GM21723 (cell line): Measurements from ENCODE around the gene COL18A1.

ENCODE experiments used
- ATAC-seq: cut with Tn5 transposase; IDR thresholded peaks from one replicate; pipeline ENCODE4 v1.9.1; 2021; ENCODE audit warnings: mild to moderate bottlenecking, moderate library complexity; ENCODE audit not compliant: unreplicated experiment

The COL18A1 gene

DNA sequence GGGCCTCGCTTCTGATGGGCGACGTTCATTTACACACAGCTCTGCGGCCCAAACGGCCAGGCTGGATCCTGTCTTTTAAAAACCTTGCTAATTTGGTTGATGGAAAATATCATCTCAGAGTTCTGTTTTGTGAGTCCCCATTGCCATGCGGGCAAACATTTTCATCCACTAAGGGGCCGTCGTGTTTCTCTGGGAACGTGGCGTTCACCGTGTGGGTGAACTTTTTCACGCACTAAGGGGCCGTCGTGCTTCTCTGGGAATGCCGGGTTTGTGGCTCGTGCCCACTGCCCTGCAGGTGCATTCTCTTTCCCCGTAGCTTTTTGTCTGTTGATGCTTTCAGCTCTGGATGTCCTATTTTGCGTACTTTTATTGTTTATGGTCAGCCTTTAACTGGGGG, 6.8 kb downstream of the COL18A1 start:
- ATAC-seq, result no peak

- no peak for ATAC-seq
Measured at GRCh38 chr21:45412491-45412890, 7.5 kb downstream of the COL18A1 start.

- ATAC-seq, result no peak
Measured at GRCh38 chr21:45412909-45413611, 8.1 kb downstream of the COL18A1 start.

GRCh38 chr21:45413922-45414321, 9.0 kb downstream of the COL18A1 start:
- no peak for ATAC-seq

- no peak for ATAC-seq
Measured at GRCh38 chr21:45414396-45415187, 9.6 kb downstream of the COL18A1 start.

DNA sequence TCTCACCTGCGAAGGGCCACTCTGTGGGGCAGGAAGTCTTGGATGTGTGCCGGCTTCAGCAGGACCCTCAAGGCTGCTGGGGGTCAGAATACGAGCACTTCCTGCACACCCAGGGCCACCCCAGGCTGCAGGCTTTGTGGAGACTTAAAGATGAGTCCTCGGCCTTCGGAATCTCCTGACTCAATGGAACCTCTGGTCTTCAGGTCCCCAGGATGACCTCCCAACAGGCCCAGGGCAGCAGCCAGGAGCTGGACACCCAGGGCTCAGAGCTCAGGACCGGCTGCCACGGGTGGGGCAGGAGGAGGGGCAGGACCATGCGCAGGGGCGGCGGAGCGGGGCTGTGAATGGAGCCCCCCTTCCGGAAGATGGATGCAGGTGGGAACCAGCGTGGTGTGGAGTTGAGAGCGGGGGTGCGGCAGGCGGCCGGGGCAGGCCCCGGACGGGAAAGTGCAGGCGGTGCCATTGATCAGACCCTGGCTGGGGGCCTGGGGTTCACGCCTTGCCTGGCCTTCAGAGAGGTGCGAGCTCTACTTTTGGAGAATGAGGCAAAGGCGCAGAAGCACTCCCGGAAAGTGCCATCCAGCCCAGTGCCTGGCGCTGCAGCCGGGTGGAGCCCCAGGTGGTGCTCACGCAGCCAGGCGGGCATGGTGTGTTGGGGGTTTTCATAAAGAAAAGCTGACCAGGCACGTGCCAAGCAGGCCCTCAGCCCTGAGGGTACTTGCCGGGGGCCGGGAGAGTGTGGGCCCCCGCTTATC, 10.4 kb downstream of the COL18A1 start:
- no peak for ATAC-seq

DNA sequence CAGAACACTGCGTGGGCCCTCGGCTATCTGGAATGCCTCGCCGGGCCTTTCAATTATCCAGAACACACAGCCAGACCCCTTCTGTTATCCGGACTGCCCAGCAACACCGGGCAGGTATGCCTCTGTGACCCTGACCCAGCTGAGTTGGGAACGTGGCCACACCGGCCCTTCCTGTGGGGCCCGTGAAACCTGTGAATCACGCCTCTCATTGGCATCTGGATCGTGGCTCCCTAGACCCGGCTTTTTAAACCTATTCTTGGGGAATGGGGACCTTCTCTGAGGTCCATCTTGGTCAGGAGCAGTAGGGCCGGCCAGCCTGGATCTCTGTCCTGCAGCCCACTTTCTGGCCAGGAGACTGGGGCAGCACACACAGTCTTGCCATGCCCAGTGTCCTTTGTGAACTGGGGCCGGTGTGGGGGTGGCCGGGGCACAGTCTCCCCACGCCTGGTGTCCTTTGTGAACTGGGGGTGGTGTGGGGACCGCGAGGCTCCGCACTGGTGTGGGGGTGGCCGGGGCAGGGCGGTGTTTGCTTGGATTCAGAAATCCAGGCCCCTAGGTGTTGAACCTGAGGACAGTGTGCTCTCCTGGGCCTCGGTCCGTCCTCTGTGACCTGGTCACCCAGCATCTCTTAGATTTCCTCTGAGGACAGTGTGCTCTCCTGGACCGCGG, 11.1 kb downstream of the COL18A1 start:
- ATAC-seq, result no peak

GRCh38 chr21:45416620-45417019, 11.7 kb downstream of the COL18A1 start:
- no peak for ATAC-seq

GRCh38 chr21:45417256-45417950, 12.4 kb downstream of the COL18A1 start:
- no peak for ATAC-seq

- ATAC-seq, result no peak
Measured at GRCh38 chr21:45417951-45418300, 13.0 kb downstream of the COL18A1 start.

GRCh38 chr21:45418301-45419071, 13.5 kb downstream of the COL18A1 start:
- no peak for ATAC-seq

DNA sequence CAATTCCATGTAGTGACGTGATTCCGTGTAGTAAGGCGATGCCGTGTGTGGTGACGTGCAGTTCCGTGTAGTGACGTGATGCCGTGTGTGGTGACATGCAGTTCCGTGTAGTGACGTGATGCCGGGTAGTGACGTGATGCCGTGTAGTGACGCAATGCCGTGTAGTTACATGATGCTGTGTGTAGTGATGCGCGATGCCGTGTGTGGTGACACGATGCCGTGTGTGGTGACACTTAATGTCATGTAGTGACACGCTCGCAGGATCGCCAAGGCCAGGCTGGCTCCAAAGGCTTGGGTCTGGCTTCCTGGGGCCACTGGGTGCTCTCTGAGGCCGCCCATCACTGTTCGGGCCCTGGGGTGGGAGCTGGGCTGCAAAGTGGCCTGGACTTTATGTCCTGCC, 14.2 kb downstream of the COL18A1 start:
- no peak for ATAC-seq

DNA sequence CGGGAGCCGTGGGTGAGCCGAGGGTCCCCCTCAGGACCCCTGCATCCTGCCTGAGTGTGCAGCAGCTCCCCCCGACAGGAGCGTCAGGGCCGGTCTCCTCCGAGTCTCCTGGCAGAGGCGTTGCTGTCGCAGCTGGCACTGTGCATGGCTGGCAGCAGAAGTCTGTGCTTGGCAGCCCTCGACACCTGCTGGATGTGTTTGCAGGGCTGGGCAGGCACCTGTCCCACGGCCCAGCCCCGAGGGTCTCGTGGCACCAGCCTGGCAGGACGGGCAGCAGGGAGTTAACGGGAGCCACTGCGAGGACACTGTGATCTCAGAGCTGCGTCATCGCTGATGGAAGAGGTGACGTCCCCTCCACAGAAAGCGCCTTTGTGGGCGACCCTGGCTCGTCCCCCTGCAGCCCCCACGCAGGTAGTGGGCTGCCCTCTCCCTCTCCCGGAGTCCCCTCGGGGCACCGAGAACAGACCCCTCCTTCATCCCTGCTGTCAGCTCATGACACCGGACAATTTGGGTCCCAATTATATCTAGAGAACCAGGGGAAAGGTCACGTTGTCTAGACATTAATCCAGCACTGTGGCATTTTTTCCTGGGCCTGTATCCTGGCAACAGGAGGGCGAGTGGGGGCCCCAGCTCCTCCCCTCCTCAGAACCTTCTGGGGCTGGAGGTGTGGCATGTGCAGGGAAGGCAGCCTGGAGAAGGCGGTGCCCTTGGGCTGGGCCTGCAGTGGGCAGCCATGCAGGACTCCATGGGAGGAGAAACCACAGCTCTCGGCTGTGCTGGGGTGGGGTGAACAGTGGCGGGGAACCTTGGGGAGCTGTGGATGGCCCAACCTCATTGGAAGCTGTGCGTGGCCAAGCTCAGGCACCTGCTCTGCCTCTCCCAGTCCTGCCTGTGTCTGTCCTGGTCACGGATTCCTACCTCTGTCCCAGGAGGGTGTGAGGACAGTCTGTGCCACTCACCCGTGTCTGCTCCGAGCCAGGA, 15.4 kb downstream of the COL18A1 start:
- ATAC-seq, result no peak

GRCh38 chr21:45421071-45421845, 16.3 kb downstream of the COL18A1 start:
- ATAC-seq, result no peak

DNA sequence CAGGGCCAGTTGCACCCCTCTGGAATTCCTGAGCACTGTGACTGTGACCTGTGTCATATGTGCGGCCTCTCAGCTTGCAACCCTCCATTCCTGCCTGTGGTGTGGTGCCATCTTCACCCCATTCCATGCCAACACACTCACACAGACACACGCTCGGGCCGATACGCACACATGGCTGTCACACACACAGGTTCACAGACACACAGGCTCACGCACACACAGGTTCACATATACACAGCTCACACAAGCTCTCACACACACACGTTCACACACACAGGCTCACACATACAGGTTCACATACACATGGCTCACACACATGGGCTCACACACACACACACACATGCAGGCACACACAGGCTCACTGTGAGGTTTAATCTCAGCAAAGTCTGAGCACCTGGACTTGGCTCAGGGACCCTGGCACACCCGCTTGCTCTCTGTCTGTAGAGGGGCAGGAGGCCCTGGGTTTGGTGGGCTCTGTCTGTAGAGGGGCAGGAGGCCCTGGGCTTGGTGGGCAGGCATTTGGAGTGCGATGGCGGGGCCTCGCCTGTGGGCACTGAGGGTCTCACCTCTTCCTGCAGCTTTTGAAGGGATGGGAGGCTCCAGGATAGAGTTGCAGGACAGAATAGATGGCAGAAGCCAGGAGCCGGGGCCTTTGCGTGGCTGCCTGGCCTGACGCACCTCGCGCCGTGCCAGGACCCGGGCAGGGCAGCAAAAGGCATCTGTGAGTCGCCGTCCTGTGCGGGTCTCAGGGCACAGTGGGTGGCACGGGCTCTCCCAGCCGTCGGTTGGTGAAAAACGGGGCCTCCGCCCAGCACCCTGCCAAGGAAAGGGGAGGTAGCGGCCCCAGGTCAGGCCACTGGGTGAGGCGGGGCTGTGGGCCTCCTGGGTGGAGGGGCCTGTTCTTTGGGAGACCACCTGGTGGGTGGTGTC, 17.1 kb downstream of the COL18A1 start:
- no peak for ATAC-seq

- ATAC-seq, result no peak
Measured at GRCh38 chr21:45423201-45423955, 18.4 kb downstream of the COL18A1 start.
